GM19023 (cell line): ENCODE results near the gene NID1.

Experiments
- ATAC-seq: cut with Tn5 transposase; IDR thresholded peaks from one replicate; pipeline ENCODE4 v1.9.1; 2021; ENCODE audit warnings: mild to moderate bottlenecking, moderate library complexity; ENCODE audit not compliant: unreplicated experiment

The NID1 gene

GRCh38 chr1:236064674-236065508, at the start of gene NID1:
NID1 (minus strand) TSS chr1:236065090; CDS start chr1:236065079, 11 bp downstream.
- ATAC-seq = no peak

- ATAC-seq = no peak
These were observed 49.3 kb upstream of the NID1 start for GRCh38 chr1:236114076-236114747.

- no peak for ATAC-seq
These were observed 48.6 kb upstream of the NID1 start for GRCh38 chr1:236113324-236114032.

- ATAC-seq = no peak
These were observed 47.4 kb upstream of the NID1 start for GRCh38 chr1:236112332-236112627.

- no peak for ATAC-seq
These were observed 46.8 kb upstream of the NID1 start for GRCh38 chr1:236111527-236112331.

GRCh38 chr1:236110137-236110536, 45.2 kb upstream of the NID1 start:
- ATAC-seq = no peak

GRCh38 chr1:236108027-236108648, 43.2 kb upstream of the NID1 start:
- ATAC-seq = no peak

- no peak for ATAC-seq
These were observed 42.4 kb upstream of the NID1 start for GRCh38 chr1:236107121-236107907.

GRCh38 chr1:236103646-236104218, 38.8 kb upstream of the NID1 start:
- no peak for ATAC-seq

GRCh38 chr1:236103059-236103458, 38.2 kb upstream of the NID1 start:
- ATAC-seq = no peak

- no peak for ATAC-seq
These were observed 37.7 kb upstream of the NID1 start for GRCh38 chr1:236102611-236103010.

GRCh38 chr1:236101233-236102200, 36.6 kb upstream of the NID1 start:
- ATAC-seq = no peak

GRCh38 chr1:236100799-236101198, 35.9 kb upstream of the NID1 start:
- ATAC-seq = no peak

GRCh38 chr1:236099355-236099974, 34.6 kb upstream of the NID1 start:
- ATAC-seq = no peak

- ATAC-seq = no peak
These were observed 33.4 kb upstream of the NID1 start for GRCh38 chr1:236098267-236098666.

GRCh38 chr1:236096660-236097482, 32.0 kb upstream of the NID1 start:
- ATAC-seq = peak; percentile 99
